Brain pericyte (primary cell): ENCODE results near the gene PRPH.
"Not testable (repeated sequence)": the region's sequence is repeated elsewhere in the genome, so short reads cannot be mapped to it uniquely, and the experiment has no call there.

Source experiments
- DNase-seq: peaks from one replicate; pipeline ENCODE4 v3.0.0-alpha.2; 2012; ENCODE audit warnings: low read depth, low spot score

The PRPH gene

DNA sequence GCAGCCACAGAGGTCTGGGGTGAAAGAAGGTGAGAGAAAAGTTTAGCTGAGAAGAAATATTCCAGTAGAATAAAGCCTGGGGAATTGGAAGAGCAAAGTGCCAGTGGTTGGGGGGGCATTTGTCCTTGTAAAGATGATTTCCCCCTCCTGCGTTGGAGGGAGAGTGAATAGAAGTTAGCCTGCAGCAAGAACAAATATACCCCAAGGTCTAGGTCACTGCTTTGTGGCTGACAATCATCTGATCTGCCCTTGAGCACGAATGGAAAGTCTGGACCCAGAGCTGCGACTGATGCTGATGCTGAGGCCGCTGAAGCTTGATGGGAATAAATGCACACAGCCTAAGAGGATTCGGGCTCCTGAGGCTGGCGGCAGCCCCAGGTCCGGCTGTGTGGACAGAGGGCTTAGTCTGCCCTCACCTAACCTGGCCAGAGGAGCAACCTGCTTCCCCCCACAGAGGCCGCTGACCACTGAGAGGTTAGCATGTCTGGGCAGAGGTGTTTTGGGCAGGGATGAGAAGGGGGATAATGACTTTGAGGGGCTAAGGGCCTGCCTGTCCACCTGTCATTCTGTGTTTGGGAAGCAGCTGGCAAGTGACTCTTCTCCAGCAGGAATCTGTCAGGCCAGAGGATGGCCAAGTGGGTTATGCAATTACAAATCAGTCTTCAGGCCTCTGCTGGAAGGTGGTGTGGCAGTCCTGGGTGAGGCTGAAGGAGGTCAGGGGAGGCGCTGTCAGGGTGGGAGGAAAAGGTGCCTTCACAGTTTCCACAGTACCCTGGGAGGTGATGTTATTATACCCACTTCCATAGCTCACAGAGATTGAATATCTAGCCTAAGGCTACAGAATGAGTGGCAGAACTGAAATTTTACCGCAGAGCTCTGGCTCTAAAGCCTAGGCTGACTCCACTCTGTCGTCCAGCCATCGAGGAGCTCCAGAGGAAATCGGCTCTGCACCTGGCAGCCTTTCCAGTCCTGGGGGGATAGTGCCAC, 18.4 kb upstream of the PRPH start:
- DNase-seq, result no peak

DNA sequence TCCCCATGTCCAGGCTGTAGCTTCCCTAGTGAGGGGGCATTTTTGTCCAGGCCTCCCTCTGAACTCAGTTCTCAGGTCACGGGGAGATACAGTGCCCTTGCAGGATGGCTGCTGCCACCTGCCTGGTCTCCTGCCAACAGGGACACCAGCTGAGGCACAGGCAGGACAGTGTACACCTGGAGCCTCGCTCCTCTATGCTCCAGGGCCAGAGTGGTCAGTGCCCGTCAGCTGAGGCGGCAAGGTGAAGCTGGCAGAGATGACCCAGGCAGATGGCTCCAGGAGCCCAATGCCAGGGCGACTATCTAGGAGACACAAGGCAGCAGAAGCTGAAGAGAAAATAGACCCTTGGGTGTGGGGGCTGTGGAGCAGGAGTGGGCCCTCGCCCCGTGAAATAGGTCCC, 17.5 kb upstream of the PRPH start:
- no peak for DNase-seq

DNA sequence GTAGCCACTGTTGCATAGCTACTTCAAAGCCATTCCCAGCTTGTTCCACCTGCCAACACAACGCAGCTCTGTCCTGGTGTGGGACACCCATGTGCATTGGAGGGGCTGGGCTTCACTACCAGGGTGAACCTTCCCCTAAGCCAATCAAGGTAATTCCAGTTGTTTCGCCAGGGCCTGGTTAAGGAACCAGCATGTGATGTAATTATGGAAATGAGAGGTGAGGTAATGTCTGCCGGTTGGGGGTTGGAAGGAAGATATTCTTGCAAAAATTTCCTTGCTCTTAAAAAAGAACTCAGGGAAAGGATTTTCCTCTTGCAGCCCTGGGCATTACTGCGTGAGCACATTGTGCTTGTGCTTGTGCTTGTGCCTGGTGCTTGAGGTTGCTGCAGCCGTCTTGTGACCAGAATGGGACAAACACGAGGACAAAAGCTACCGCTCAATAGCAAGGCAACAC, 15.2 kb upstream of the PRPH start:
- no peak for DNase-seq

DNA sequence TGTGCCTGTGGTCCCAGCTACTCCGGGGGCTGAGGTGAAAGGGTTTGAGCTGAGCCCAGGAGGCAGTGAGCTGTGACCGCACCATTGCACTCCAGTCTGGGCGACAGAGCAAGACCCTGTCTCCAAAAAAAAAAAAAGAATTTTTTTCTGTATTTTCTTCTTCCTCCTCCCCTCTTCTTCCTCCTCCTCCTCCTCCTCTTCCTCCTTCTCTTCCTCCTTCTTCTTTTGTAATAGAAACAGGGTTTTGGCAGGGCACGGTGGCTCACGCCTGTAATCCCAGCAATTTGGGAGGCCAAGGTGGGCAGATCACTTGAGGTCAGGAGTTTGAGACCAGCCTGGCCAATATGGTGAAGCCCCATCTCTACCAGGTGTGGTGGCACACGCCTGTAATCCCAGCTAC, 14.4 kb upstream of the PRPH start:
- DNase-seq, result not testable (repeated sequence)

DNA sequence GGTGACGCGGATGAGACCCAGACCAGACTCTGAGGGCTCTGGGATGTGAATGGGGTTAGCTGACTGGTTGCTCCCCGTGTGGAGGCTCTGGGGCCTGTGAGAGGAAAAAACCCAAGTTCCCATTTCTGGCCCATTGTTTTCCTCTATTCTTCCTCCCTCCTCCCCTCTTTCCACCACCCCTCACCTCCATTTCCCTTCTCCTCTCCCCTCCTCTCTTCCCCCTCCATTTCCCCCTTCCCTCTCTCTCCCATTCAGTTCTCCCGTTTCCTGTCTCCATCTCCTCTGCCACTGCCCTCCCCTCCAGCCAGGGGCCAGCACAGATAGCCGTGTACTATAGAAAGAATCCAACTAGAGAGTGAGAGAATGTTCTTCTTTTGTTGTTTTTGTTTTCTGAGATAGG, 12.6 kb upstream of the PRPH start:
- no peak for DNase-seq

DNA sequence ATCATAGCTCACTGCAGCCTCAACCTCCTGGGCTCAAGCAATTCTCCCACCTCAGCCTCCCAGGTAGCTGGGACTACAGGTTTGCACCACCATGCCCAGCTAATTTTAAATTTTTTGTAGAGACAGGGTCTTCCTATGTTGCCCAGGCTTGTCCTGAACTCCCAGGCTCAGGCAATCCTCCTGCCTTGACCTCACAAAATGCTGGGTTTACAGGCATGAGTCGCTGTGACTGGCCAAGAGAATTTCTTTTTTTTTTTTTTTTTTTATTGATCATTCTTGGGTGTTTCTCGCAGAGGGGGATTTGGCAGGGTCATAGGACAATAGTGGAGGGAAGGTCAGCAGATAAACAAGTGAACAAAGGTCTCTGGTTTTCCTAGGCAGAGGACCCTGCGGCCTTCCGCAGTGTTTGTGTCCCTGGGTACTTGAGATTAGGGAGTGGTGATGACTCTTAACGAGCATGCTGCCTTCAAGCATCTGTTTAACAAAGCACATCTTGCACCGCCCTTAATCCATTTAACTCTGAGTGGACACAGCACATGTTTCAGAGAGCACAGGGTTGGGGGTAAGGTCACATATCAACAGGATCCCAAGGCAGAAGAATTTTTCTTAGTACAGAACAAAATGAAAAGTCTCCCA, 12.1 kb upstream of the PRPH start:
- not testable (repeated sequence) for DNase-seq

DNA sequence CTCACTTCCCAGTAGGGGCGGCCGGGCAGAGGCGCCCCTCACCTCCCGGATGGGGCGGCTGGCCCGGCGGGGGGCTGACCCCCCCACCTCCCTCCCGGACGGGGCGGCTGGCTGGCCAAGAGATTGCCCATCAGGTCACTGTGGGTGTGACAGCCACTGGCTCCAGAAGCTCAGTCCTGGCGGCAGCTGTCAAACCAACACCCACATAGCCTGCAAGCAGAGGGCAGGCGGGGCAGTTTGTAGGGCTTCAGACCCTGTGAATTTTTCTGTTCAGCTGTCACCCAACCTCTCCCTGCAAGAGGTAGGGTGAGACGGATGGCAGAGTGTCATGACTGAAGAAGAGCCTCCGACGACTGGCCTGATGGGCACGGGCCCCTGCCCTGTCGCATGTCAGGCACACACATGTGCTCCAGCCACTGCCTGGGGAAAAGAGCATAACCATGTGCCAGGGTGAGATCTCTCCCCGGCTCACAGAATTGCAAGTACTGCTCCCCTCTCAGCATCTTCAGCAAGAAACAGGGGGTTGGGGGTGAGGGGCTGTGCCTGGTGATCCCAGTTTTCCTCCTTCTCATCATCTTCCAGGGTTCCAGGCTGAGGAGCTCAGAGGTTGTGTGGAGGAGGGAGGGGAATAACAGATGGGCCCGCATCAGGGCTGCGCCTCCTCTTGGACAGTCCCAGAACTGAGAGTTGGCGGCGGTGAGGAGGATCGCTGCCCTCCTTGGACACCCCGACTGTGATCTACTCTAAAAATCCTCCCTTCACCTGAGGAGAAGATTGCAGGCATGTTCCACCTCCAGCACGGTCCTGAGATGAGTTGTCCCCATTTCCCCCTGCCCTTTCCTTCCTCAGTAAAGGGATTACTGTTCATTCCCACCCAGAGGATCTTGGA, 11.2 kb upstream of the PRPH start:
- DNase-seq, result no peak

DNA sequence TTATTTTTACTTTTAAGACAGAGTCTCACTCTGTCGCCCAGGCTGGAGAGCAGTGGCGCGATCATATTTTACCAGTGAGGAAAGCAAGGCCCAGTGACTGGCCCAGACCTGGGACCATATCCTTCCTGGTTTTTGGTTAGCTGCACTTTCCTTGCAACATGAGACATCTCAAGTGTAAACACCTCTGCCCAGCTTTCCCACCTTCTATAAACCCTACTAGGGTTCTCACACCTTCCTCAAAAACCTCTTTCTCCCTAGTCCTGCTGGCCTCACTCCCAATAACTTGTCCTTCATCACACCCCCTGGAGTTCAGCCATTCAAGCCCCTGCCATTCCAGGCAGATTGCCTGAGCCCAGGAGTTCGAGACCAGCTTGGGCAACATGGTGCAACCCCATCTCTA, 10.3 kb upstream of the PRPH start:
- no peak for DNase-seq

DNA sequence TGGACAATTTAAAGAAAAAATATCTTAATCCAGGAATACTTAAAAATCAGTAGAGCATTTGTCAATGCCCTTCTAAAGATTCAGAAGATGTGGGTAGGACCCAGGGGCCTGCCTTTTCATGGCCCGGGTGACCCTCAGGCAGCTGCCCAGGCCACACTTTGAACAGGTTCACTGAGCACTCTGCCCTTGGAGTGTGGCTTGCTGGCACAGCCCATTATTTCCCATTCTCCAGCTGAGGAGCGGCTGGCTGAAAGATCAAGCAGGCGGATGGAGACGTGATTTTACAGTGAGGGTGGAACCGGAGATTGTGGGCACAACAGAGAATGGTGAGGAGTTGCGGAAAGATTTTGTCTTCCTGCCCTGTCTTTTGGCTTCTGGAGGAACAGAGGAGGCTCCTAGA, 7.1 kb upstream of the PRPH start:
- DNase-seq, result no peak

DNA sequence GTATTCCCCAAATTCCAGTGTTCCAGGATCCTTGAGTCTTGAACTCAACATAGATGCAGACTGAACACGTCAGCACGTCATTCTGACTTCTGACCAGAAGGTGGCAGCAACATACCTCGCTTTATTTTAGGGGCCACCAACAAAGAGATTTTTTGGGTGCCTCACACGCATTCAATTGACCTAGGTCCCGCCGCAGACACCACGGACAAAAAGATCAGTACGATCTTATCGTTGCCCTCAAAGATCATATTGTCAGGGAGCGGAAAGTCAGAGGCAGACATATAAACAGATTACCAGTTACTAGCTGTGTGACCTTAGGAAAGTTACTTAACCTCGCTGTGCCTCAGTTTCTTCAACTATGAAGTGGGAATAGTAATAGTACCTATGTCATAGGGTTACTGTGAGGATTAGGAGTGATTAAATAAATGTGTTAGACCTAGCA, 6.5 kb upstream of the PRPH start:
- DNase-seq, result no peak

DNA sequence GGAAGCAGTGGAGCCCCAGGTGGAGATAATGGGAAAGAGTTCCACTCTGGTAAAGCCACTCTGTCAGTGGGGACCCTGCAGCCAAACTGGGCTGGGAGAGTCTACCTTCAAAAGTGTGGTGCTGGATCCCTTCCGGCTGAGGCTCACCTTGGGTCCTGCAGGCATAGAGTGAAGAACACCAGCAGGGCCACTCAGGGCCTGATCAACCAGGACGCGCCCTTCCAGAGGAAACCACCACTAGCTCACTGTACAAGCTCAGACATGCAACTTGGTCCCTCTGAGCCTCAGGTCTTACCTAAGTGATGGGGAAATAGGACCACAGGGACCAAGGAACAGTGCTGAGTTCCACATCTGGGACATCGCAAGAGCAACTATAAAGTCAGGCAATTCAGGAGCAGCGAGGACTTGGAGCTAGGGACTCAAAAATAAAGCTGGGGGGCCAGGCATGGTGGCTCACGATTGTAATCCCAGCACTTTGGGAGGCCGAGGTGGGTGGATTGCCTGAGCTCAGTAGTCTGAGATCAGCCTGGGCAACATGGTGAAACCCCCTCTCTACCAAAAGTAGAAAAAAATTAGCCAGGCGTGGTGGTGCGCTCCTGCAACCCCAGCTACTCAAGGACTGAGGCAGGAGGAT, 5.9 kb upstream of the PRPH start:
- DNase-seq, result no peak

DNA sequence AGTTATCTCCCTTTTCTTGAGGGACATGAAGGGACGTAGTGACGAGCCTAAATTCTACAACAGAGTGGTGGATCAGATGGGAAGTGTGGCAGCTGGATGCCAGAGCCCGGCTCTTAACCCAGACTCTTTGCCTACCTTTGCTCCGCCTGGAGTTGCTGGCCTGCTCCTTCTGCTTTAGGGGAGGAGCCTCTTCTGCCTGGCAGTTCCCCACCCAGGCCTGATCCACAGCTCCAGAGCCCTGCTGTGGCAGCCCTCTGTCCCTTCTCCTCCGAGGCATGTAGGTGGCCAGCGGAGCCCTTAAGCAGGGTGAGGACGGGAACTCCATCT, 2.3 kb upstream of the PRPH start:
- no peak for DNase-seq

DNA sequence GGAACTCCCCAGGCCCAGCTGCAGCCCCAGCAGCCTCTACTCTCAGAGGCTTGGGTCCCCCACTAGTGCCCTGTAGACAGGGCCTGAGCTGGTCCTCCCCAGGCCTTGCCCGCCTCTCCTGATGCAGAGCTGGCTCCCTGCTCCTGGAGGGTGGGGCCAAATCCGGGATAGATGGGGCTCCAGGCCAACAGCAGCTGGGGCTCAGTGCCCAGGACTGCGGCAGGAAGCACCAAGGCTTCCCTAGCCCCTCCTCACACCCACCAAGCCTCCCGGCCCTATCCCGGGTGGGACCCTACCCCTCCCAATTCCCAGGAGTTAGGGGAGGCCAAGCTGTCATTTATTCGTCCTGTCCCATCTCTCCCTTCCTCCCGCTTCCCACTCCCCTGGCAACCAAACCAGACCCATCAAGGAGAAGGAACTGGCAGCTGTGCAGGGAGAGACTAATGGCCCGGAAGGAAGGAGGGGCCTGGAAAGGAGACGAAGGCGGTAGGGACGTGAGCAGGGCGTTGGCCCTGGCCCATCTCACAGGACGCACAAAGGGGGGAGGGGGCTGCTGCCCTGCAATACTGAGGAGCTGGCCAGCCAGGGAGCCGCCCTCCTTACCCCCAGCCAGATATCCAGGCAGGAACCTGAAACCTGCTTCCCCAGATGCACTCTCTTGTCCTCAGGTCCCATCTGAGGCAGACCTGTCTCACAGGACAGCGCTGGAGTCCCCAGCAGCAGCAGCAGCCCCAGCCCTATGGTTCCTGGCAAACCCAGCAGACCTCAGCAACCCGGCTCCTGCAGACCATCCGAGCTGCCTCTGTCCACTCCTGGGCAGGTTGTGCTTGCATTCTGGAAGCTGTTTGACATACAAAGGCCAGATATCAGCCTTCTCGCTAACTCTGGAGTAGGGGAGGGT, 1.6 kb upstream of the PRPH start:
- DNase-seq, result no peak

DNA sequence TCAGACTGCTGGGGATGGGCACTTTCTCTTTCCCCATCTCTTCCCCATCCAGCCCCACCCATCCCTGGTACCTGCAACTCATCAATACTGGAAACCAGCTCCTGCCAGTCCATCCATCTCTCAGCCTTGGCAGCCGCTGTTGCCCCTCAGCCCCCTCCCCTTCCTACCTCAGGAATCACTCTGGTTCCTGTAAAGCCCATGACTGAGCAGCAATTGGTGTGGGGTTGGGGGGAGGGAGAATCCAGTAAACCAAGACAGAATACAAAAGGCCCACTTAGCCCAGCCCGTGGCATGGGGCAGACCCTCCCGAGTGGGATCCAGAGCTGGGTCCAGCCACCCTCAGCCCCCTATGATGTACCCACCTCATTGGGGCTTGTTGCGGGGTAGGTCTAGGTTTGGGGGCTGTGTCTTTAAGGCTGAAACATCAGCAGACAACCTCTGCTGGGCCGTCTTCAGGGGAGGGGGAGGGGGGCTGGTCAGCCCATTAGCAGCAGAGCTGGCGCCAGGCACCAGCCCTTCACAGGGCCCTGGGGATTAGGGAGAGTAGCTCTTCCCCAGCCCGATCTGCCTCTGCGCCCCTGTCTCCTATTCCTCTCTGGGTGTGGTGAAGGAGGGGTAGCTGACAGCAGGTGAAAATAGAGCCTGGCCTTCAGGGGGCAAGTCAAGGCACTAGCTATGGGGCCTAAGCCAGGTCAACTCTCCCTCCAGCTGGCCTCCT, 702 bp upstream of the PRPH start:
- DNase-seq, result no peak

DNA sequence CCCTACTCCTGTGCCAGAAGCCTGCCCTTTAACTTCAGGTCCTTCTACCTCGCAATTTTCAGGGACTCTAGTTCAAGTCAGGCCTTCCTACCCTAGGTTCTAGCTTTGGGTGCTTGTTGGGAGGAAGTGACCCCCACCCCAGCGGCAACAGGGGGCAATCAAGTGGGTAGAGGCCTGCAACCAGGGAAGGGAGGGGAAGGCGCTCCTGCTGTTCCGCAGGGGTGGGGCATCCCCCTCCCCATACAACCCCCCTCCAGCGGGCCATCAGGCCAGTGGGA, 204 bp upstream of the PRPH start:
- no peak for DNase-seq

DNA sequence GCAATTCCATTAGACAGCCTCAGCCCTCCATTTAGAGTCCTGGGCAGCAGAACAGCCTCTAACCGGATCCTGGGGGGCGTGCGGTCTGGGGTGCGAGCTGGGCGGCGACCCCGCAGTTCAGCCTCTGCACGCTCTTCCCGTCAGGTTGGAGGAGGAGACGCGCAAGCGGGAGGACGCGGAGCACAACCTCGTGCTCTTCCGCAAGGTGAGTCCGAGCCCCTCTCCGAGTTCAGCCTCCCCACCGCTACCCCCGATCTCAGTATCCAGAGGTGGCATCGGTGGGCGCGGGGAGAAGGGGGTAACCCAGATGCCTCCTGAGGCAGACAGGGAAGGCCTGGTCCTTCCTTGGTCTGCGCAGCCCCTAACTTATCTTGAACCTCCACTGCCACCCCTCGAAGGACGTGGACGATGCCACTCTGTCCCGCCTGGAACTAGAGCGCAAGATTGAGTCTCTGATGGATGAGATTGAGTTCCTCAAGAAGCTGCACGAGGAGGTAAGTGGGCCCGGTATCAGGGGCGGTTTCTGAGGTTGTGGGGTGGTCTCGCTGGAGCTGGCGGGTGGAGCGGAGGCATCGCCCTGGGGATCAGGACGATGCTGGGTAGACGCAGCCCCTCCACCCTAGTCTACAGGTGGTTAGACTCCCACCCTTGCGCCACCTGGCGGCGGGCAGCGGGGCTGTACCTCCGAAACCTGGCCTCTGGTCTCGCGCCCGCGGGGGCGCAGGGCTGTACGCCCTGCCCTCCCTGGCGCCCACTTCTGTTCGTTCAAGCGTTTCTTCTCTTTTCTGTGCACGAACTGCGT, 1.3 kb downstream of the PRPH start:
- no peak for DNase-seq

DNA sequence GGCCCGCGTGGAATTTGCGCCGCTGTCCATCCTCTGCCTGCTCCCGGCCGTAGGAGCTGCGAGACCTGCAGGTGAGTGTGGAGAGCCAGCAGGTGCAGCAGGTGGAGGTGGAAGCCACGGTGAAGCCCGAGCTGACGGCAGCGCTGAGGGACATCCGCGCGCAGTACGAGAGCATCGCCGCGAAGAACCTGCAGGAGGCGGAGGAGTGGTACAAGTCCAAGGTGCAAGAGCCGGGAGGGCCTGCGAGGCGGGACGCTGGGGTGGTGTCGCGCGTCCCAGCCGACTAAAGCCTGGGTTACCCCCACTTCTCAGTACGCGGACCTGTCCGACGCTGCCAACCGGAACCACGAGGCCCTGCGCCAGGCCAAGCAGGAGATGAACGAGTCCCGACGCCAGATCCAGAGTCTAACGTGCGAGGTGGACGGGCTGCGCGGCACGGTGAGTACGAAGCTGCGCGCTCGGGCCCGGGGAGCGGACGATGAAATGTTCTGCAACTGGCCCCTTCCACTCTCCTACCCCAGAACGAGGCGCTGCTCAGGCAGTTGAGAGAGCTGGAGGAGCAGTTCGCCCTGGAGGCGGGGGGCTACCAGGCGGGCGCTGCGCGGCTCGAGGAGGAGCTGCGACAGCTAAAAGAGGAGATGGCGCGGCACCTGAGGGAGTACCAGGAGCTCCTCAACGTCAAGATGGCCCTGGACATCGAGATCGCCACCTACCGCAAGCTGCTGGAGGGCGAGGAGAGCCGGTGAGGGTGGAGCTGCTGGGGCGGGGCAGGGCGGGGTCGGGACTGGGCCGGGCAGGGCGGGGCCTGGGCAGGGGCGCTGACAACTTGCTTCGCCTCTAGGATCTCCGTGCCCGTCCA, 2.1 kb downstream of the PRPH start:
- no peak for DNase-seq

DNA sequence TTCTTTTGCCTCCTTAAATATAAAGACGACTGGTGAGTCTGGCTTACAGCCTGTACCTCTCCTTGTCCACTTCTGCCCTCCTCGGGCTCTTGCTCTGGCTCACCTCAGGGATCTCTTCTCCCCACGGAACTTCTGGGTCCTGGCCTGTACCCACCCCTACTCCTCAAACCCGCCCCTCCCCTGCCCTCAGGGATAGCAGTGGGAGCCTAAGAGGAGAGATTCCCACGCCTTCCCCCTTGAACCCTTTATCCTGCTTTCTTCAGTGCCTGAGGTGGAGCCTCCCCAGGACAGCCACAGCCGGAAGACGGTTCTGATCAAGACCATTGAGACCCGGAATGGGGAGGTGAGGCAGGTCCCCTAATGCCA, 2.7 kb downstream of the PRPH start:
- no peak for DNase-seq
